Endothelial cell of umbilical vein (primary cell): ENCODE data around the gene SULT1A1. TPM values are rescaled to one million over a fixed set of nuclear protein-coding genes. Genes with fewer than 3 reads are reported as not detected.

Source experiments
- BruUV-seq: library from RNA; stranded (reverse); fragments of 400-500 nt; replicated peaks from 2 replicates; lab custom pipeline; 2021; lab: Mats Ljungman, UMichigan
- CTCF ChIA-PET: fragments of 300-600, 350-600 bp; sonication (Branson Sonifier 250); formaldehyde crosslinking; loops from one replicate; lab custom pipeline; 2021; ENCODE audit warnings: antibody characterized with exemption, inconsistent platforms; lab: Charles Lee
- POLR2A ChIA-PET: fragments of 300-600, 350-600 bp; sonication (Branson Sonifier 250); formaldehyde crosslinking; loops from one replicate; lab custom pipeline; 2021; ENCODE audit warnings: antibody characterized with exemption, inconsistent platforms; lab: Charles Lee
- DNase-seq: peaks from one replicate; pipeline ENCODE4 v3.0.0-alpha.2; 2011; ENCODE audit warnings: low read depth, low spot score
- FAIRE-seq: peaks from 2 replicates; lab custom pipeline; 2011; peaks lifted over from hg19 to GRCh38; lab: Jason Lieb, UNC
- H2AFZ ChIP-seq: 2 replicates; pipeline ENCODE4 v1.6.0; 2012; ENCODE audit warnings: low read depth, low read length, control low read depth, inconsistent platforms
- H3K27ac ChIP-seq: 2 replicates; pipeline ENCODE4 v1.5.1; 2011; ENCODE audit warnings: low read depth, mild to moderate bottlenecking, control low read depth, low read length, moderate library complexity; ENCODE audit not compliant: insufficient read depth
- H3K27me3 ChIP-seq, 2 experiments: 2 replicates each; pipeline versions ENCODE4 v1.6.0 to v1.6.1; 2011; ENCODE audit warnings: low read length in 2 of 2, mixed read lengths in 1 of 2; ENCODE audit not compliant: control insufficient read depth in 2 of 2, insufficient read depth in 2 of 2
- H3K36me3 ChIP-seq, 2 experiments: 2 replicates in 1 of 2; 3 replicates in 1 of 2; pipeline ENCODE4 v1.5.1; 2011; ENCODE audit warnings: low read length in 2 of 2, mild to moderate bottlenecking in 1 of 2, moderate library complexity in 1 of 2; ENCODE audit not compliant: control insufficient read depth in 2 of 2, insufficient read depth in 2 of 2; ENCODE audit errors: extremely low read depth in 1 of 2
- H3K4me1 ChIP-seq: 3 replicates; pipeline ENCODE4 v1.5.1; 2011; ENCODE audit warnings: mild to moderate bottlenecking, low read length; ENCODE audit not compliant: control insufficient read depth, insufficient read depth; ENCODE audit errors: extremely low read depth
- H3K4me2 ChIP-seq: 2 replicates; pipeline ENCODE4 v1.6.1; 2011; ENCODE audit warnings: low read length, control low read depth, mixed read lengths; ENCODE audit not compliant: insufficient read depth
- H3K4me3 ChIP-seq, 3 experiments: fragments of 200-600 bp in 1 of 3; sonication (generic), shearing (Covaris generic) in 1 of 3; replicated peaks in 1 of 3; 2 replicates each; pipeline ENCODE4 v1.5.1; 2011 to 2016; ENCODE audit warnings: control low read depth in 3 of 3, low read length in 3 of 3, mild to moderate bottlenecking in 2 of 3, inconsistent platforms in 1 of 3, low read depth in 1 of 3, moderate library complexity in 1 of 3; ENCODE audit not compliant: insufficient read depth in 1 of 3
- H3K79me2 ChIP-seq: 2 replicates; pipeline ENCODE4 v1.6.0; 2012; ENCODE audit warnings: low read length, inconsistent platforms; ENCODE audit not compliant: control insufficient read depth, insufficient read depth
- H3K9ac ChIP-seq: replicated peaks from 2 replicates; pipeline ENCODE3; 2011; ENCODE audit warnings: low read length, control low read depth; ENCODE audit not compliant: insufficient read depth; ENCODE audit errors: extremely low read depth
- H3K9me1 ChIP-seq: replicated peaks from 3 replicates; pipeline ENCODE4 v1.6.0; 2011; ENCODE audit warnings: mild to moderate bottlenecking, low read length; ENCODE audit not compliant: control insufficient read depth, insufficient read depth; ENCODE audit errors: extremely low read depth
- H3K9me3 ChIP-seq: replicated peaks from 2 replicates; pipeline ENCODE4 v1.5.1; 2012; ENCODE audit warnings: low read length, inconsistent platforms; ENCODE audit not compliant: control insufficient read depth, insufficient read depth
- H4K20me1 ChIP-seq: replicated peaks from 2 replicates; pipeline ENCODE3; 2011; ENCODE audit warnings: mild to moderate bottlenecking, low read length; ENCODE audit not compliant: control insufficient read depth, insufficient read depth; ENCODE audit errors: extremely low read depth
- CTCF ChIP-seq, 2 donors: IDR thresholded peaks; 1 replicate in 1 of 2; 2 replicates in 1 of 2; pipeline ENCODE4 v1.5.1; 2011; ENCODE audit warnings: low read length in 2 of 2, mild to moderate bottlenecking in 2 of 2, moderate library complexity in 2 of 2, control low read depth in 1 of 2, inconsistent platforms in 1 of 2, low read depth in 1 of 2; ENCODE audit not compliant: insufficient read depth in 1 of 2; ENCODE audit errors: extremely low read depth in 1 of 2
- EZH2 ChIP-seq: IDR thresholded peaks from 2 replicates; pipeline ENCODE4 v1.6.1; 2012; ENCODE audit warnings: borderline replicate concordance, low read depth, mild to moderate bottlenecking, moderate library complexity, low read length, inconsistent platforms; ENCODE audit not compliant: severe bottlenecking
- GATA2 ChIP-seq: IDR thresholded peaks from 2 replicates; pipeline ENCODE4 v1.7.0; 2011; ENCODE audit warnings: low read depth, mild to moderate bottlenecking, moderate library complexity, mixed read lengths, low read length; ENCODE audit not compliant: insufficient read length, insufficient read depth
- JUN ChIP-seq: IDR thresholded peaks from 2 replicates; pipeline ENCODE4 v1.6.1; 2011; ENCODE audit warnings: borderline replicate concordance, low read depth; ENCODE audit not compliant: insufficient read length, insufficient read depth
- POLR2A ChIP-seq: IDR thresholded peaks from 2 replicates; pipeline ENCODE4 v1.6.1; 2012; ENCODE audit warnings: low read depth, mild to moderate bottlenecking, control low read depth, low read length
- dilution Hi-C: fragments of 300-500 bp; cut with MboI; formaldehyde crosslinking; loops from one replicate; pipeline ENCODE4 v1.15.0; 2019; ENCODE audit warnings: low sequenced_read_pairs; ENCODE audit not compliant: extremely low pct_ligation_motif_present
- intact Hi-C: fragments of 100-400 bp; cut with micrococcal nuclease; formaldehyde crosslinking; loops from one replicate; pipeline ENCODE4 v1.10.0; 2022
- polyA plus RNA-seq, 4 experiments: library from polyadenylated mRNA; depleted of rRNA in 3 of 4; stranded (reverse) in 3 of 4; unstranded in 1 of 4; fragments of >200 nt; gene quantifications; 2 replicates each; pipeline versions ENCODE4 v1.2.1 to v1.2.3, GENCODE V29; 2011 to 2012; ENCODE audit warnings: missing spikeins in 1 of 4
- total RNA-seq: library from RNA; stranded (reverse); gene quantifications from 2 replicates; pipeline ENCODE4 v1.2.3, GENCODE V29; 2021

The SULT1A1 gene
- total and polyA plus RNA-seq, 2 donors (not counting 3 experiments of a cell fraction or from before 2014, with no cell fraction given): 0.77 to 0.90 TPM

DNA sequence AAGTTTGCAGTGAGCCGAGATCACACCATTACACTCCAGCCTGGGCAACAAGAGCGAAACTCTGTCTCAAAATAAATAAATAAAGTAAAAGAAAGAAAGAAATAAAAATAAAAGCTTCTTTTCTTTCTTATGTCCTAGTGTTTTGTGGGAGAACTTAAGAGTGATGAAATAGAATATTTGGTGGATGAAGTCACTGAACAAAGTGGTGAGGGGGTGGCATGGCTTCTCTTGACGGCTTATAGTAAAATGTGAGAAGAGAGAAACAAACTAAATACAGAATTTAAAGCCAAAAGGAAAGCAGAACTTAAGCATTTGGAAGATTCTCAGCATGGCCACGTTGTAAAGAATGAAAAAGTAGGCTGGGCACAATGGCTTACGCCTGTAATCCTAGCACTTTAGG, 40.8 kb downstream of the SULT1A1 start:
- intact Hi-C loops: no loop called here

More for the DNA sequence above, 40.8 kb downstream of the SULT1A1 start:
- H3K4me1 ChIP-seq: no peaks in the 10 kb centered on the region
- no peak overlapping the region for H2AFZ ChIP-seq
- H3K9me1 ChIP-seq: no peaks in the 10 kb centered on the region
- H3K9me3 ChIP-seq: no peaks in the 10 kb centered on the region
- dilution Hi-C loops: no loop called here
- H3K4me3 ChIP-seq: no peak overlapping the region
- H3K27ac ChIP-seq: no peak overlapping the region
- H3K4me2 ChIP-seq: no peak overlapping the region
- DNase-seq: no peak
- TF ChIP-seq GATA2 (no peak), EZH2 (no peak), POLR2A (no peak), CTCF (IDR thresholded peaks at IDR 0.05; ENCODE audit: extremely low read depth in 1 of 2, insufficient read depth in 1 of 2, low read depth in 1 of 2, low read length in 2 of 2) (no peak), JUN (no peak)
- CTCF ChIA-PET: interaction anchor here (0.6 kb wide), 1 partner anchor 59 kb away, joined by 3 read pairs; no protein-coding TSS in a partner anchor
- no peaks in the 10 kb centered on the region for H3K27me3 ChIP-seq
- POLR2A ChIA-PET: no interaction called here
- no peaks in the 10 kb centered on the region for H3K79me2 ChIP-seq
- H4K20me1 ChIP-seq: no peaks in the 10 kb centered on the region
- FAIRE-seq: no peak
- no peak overlapping the region for H3K9ac ChIP-seq
- H3K36me3 ChIP-seq: no peaks in the 10 kb centered on the region
- no TSS peak for BruUV-seq
